Measurements from ENCODE around the gene POU6F1. TPM values are rescaled to one million over a fixed set of nuclear protein-coding genes. Genes with fewer than 3 reads are reported as not detected.
"Not testable (repeated sequence)": the region's sequence is repeated elsewhere in the genome, so short reads cannot be mapped to it uniquely, and the experiment has no call there.

The POU6F1 gene
- polyA plus RNA-seq, 3 donors: 0.65 to 5.2 TPM; not detected in 1

- Histone ChIP-seq H3K36me3 (replicated peaks in 1 of 2; ENCODE audit: control insufficient read depth in 1 of 2, insufficient read depth in 2 of 2, low read length in 2 of 2) (no peaks in the 10 kb centered on the region), H3K9me3 (replicated peaks in 1 of 2; ENCODE audit: control insufficient read depth in 1 of 2, insufficient read depth in 1 of 2, low read length in 2 of 2) (no peaks in the 10 kb centered on the region), H3K27me3 (ENCODE audit: control insufficient read depth in 2 of 2, insufficient read depth in 2 of 2, low read length in 2 of 2) (no peaks in the 10 kb centered on the region), H3K4me2 (replicated peaks; ENCODE audit: extremely low read depth, low read length, poor library complexity, severe bottlenecking) (no peak overlapping the region), H2AFZ (ENCODE audit: insufficient read depth, low read depth, low read length, poor library complexity, severe bottlenecking) (no peak overlapping the region), H3K27ac (ENCODE audit: low read depth in 1 of 2, low read length in 2 of 2) (no peak overlapping the region), H3K4me1 (ENCODE audit: control insufficient read depth in 1 of 2, insufficient read depth in 2 of 2, low read length in 2 of 2) (no peaks in the 10 kb centered on the region), H4K20me1 (ENCODE audit: insufficient read depth, low read length) (no peaks in the 10 kb centered on the region), H3K4me3 (replicated peaks in 1 of 3; ENCODE audit: low read depth in 2 of 3, low read length in 3 of 3) (no peak overlapping the region), H3K79me2 (ENCODE audit: insufficient read depth, low read length) (no peaks in the 10 kb centered on the region), H3K9ac (ENCODE audit: insufficient read depth, low read length, poor library complexity, severe bottlenecking) (no peak overlapping the region)
- no peaks in the 10 kb centered on the region for H3K4me1 Mint-ChIP-seq
- peaks cover 0 to 3% (median 1%) of the 10 kb centered on the region in 3 donors for H3K27me3 Mint-ChIP-seq (ENCODE audit: low read depth in 3 of 3)
- TF ChIP-seq CTCF (IDR thresholded peaks at IDR 0.05): no peak
- no peaks in the 10 kb centered on the region for H3K36me3 Mint-ChIP-seq
- no peak overlapping the region for H3K4me3 Mint-ChIP-seq
- no peak for DNase-seq
- intact Hi-C loops (cut with micrococcal nuclease): no loop called here
- no CpG with 5 or more reads among the region's 3 CpGs for WGBS (ENCODE audit: insufficient coverage)
- no peak overlapping the region for H3K27ac Mint-ChIP-seq
- H3K9me3 Mint-ChIP-seq: no peaks in the 10 kb centered on the region
These were observed 6.8 kb upstream of the POU6F1 start for GRCh38 chr12:51224625-51225024.

GRCh38 chr12:51222461-51222860 lies 4.6 kb upstream of the POU6F1 start:
- H3K4me3 Mint-ChIP-seq: no peak overlapping the region
- no peaks in the 10 kb centered on the region for H3K36me3 ChIP-seq (replicated peaks in 1 of 2; ENCODE audit: control insufficient read depth in 1 of 2, insufficient read depth in 2 of 2, low read length in 2 of 2)
- peaks cover 0 to 2% (median 0%) of the 10 kb centered on the region in 7 donors for H3K9me3 Mint-ChIP-seq
- no peaks in the 10 kb centered on the region for H3K79me2 ChIP-seq (ENCODE audit: insufficient read depth, low read length)
- TF ChIP-seq CTCF (IDR thresholded peaks at IDR 0.05): no peak
- DNase-seq: no peak
- WGBS (ENCODE audit: insufficient coverage): 92% methylated on average over 2 of the region's 7 CpGs
- no peak overlapping the region for H3K4me2 ChIP-seq (replicated peaks; ENCODE audit: extremely low read depth, low read length, poor library complexity, severe bottlenecking)
- no peaks in the 10 kb centered on the region for H3K27me3 ChIP-seq (ENCODE audit: control insufficient read depth in 2 of 2, insufficient read depth in 2 of 2, low read length in 2 of 2)
- no peaks in the 10 kb centered on the region for H3K36me3 Mint-ChIP-seq
- H3K4me1 ChIP-seq (ENCODE audit: control insufficient read depth in 1 of 2, insufficient read depth in 2 of 2, low read length in 2 of 2): peaks cover 7 to 9% of the 10 kb centered on the region in 2 donors
- no peaks in the 10 kb centered on the region for H4K20me1 ChIP-seq (ENCODE audit: insufficient read depth, low read length)
- no peak overlapping the region for H2AFZ ChIP-seq (ENCODE audit: insufficient read depth, low read depth, low read length, poor library complexity, severe bottlenecking)
- no peak overlapping the region for H3K27ac Mint-ChIP-seq
- intact Hi-C loops (cut with micrococcal nuclease): no loop called here
- H3K27me3 Mint-ChIP-seq (ENCODE audit: low read depth in 3 of 3): peaks cover 0 to 3% (median 1%) of the 10 kb centered on the region in 3 donors
- H3K27ac ChIP-seq (ENCODE audit: low read depth in 1 of 2, low read length in 2 of 2): no peak overlapping the region
- peaks cover 11% of the 10 kb centered on the region for H3K4me1 Mint-ChIP-seq
- H3K4me3 ChIP-seq (replicated peaks in 1 of 3; ENCODE audit: low read depth in 2 of 3, low read length in 3 of 3): no peak overlapping the region
- no peaks in the 10 kb centered on the region for H3K9me3 ChIP-seq (replicated peaks in 1 of 2; ENCODE audit: control insufficient read depth in 1 of 2, insufficient read depth in 1 of 2, low read length in 2 of 2)
- no peak overlapping the region for H3K9ac ChIP-seq (ENCODE audit: insufficient read depth, low read length, poor library complexity, severe bottlenecking)

GRCh38 chr12:51219857-51220256 lies 2.0 kb upstream of the POU6F1 start:
- intact Hi-C loops (cut with micrococcal nuclease): loop anchor here (2.0 to 10.0 kb wide), 3 partner anchors 19 to 45 kb away; partner anchors contain the start of gene DAZAP2 (in 1 of the 2)
- not testable (repeated sequence) for H3K4me2 ChIP-seq (replicated peaks; ENCODE audit: extremely low read depth, low read length, poor library complexity, severe bottlenecking); H3K79me2 ChIP-seq (ENCODE audit: insufficient read depth, low read length); H3K9ac ChIP-seq (ENCODE audit: insufficient read depth, low read length, poor library complexity, severe bottlenecking); H3K36me3 ChIP-seq (replicated peaks in 1 of 2; ENCODE audit: control insufficient read depth in 1 of 2, insufficient read depth in 2 of 2, low read length in 2 of 2); H3K4me3 ChIP-seq (replicated peaks in 1 of 3; ENCODE audit: low read depth in 2 of 3, low read length in 3 of 3); H3K9me3 ChIP-seq (replicated peaks in 1 of 2; ENCODE audit: control insufficient read depth in 1 of 2, insufficient read depth in 1 of 2, low read length in 2 of 2); H3K4me3 Mint-ChIP-seq; H3K27ac ChIP-seq (ENCODE audit: low read depth in 1 of 2, low read length in 2 of 2); H3K36me3 Mint-ChIP-seq; H3K9me3 Mint-ChIP-seq; H4K20me1 ChIP-seq (ENCODE audit: insufficient read depth, low read length); H3K27me3 ChIP-seq (ENCODE audit: control insufficient read depth in 2 of 2, insufficient read depth in 2 of 2, low read length in 2 of 2); H2AFZ ChIP-seq (ENCODE audit: insufficient read depth, low read depth, low read length, poor library complexity, severe bottlenecking); H3K27me3 Mint-ChIP-seq (ENCODE audit: low read depth in 3 of 3); DNase-seq; H3K27ac Mint-ChIP-seq
- peaks cover 13 to 17% of the 10 kb centered on the region in 2 donors for H3K4me1 ChIP-seq (ENCODE audit: control insufficient read depth in 1 of 2, insufficient read depth in 2 of 2, low read length in 2 of 2)
- peaks cover 11% of the 10 kb centered on the region for H3K4me1 Mint-ChIP-seq
- 100% methylated on average over 6 of the region's 12 CpGs for WGBS (ENCODE audit: insufficient coverage)

All from CD14-positive monocyte (primary cell).